ENCODE results near the gene PNMA8C. TPM values are rescaled to one million over a fixed set of nuclear protein-coding genes. Genes with fewer than 3 reads are reported as not detected.

Gene PNMA8C
- total and polyA plus RNA-seq, 2 donors (not counting 3 experiments of a cell fraction or from before 2014, with no cell fraction given) = not detected

GRCh38 chr19:46383171-46383815 lies 45.4 kb downstream of the PNMA8C start:
- FAIRE-seq = no peak
- ChIA-PET POLR2A (no interaction called here), CTCF (interaction anchor here (0.8 kb wide), 1 partner anchor 146 kb away, joined by 3 read pairs; no protein-coding TSS in a partner anchor)

DNA sequence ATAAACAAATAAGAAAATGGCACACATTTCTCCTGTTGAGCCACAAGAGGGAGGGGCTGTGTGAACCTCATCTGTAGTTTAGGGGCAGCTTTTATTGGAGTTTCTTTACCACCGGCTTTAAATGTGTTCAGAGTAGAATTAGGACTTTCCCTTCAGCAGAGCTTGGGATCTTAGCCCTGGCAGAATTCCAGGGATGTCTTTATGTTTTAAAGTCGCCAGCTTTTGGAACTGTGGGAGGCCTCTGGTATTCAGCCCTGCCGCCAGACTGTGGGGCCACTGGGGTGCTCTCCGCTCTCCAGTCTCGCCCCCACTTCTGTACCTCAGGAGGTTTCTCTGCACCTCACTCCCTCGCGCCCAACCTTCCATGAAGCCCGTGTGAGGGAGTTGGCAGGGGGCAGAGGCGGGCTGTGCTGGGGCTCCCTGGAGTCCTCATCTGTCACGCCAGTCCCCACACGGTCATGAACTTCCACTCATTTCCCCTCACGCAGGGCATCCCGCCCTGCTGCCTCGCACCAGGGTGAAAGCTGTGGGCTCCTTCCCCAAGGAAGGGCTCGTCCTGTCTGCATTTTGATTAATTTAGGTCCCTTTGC lies 46.9 kb downstream of the PNMA8C start:
- TF ChIP-seq CTCF (IDR thresholded peaks at IDR 0.05; ENCODE audit: extremely low read depth in 1 of 2, insufficient read depth in 1 of 2, low read depth in 1 of 2, low read length in 2 of 2) (no peak), GATA2 (IDR thresholded peaks at IDR 0.05; ENCODE audit: insufficient read depth, insufficient read length, low read depth, low read length) (no peak), POLR2A (IDR thresholded peaks at IDR 0.05; ENCODE audit: low read depth, low read length) (no peak), FOS (IDR thresholded peaks at IDR 0.05; ENCODE audit: borderline replicate concordance, insufficient read depth, low read length) (no peak), MAX (IDR thresholded peaks at IDR 0.05; ENCODE audit: insufficient read depth, insufficient read length) (no peak), POLR2AphosphoS5 (IDR thresholded peaks at IDR 0.05; ENCODE audit: insufficient read depth, low read depth, low read length) (no peak), JUN (IDR thresholded peaks at IDR 0.05; ENCODE audit: borderline replicate concordance, insufficient read depth, insufficient read length, low read depth) (no peak), EZH2 (IDR thresholded peaks at IDR 0.05; ENCODE audit: borderline replicate concordance, low read depth, low read length, severe bottlenecking) (no peak), MYC (IDR thresholded peaks at IDR 0.05; ENCODE audit: low read depth, low read length) (no peak)
- BruUV-seq (replicated peaks) = no TSS peak
- no peak overlapping the region for H3K4me2 ChIP-seq (ENCODE audit: insufficient read depth, low read length)
- no peaks in the 10 kb centered on the region for H3K9me1 ChIP-seq (replicated peaks; ENCODE audit: control insufficient read depth, extremely low read depth, insufficient read depth, low read length)
- DNase-seq (ENCODE audit: low read depth, low spot score) (no peak), FAIRE-seq (no peak)
- H3K9me3 ChIP-seq (replicated peaks; ENCODE audit: control insufficient read depth, insufficient read depth, low read length) = no peaks in the 10 kb centered on the region
- no peak overlapping the region for H3K9ac ChIP-seq (replicated peaks; ENCODE audit: extremely low read depth, insufficient read depth, low read length)
- no peak overlapping the region for H3K27ac ChIP-seq (ENCODE audit: insufficient read depth, low read depth, low read length)
- dilution Hi-C loops (cut with MboI; ENCODE audit: extremely low pct_ligation_motif_present, low sequenced_read_pairs) = no loop called here
- no peaks in the 10 kb centered on the region for H3K4me1 ChIP-seq (ENCODE audit: control insufficient read depth, extremely low read depth, insufficient read depth, low read length)
- peaks cover 24 to 34% of the 10 kb centered on the region in 2 experiments for H3K36me3 ChIP-seq (ENCODE audit: control insufficient read depth in 2 of 2, extremely low read depth in 1 of 2, insufficient read depth in 2 of 2, low read length in 2 of 2)
- no peak overlapping the region for H2AFZ ChIP-seq (ENCODE audit: low read depth, low read length)
- POLR2A ChIA-PET = no interaction called here
- CTCF ChIA-PET = interaction anchor here (1.3 to 1.5 kb wide), 2 partner anchors 10 to 101 kb away, joined by 3 read pairs; no protein-coding TSS in a partner anchor
- no peaks in the 10 kb centered on the region for H4K20me1 ChIP-seq (replicated peaks; ENCODE audit: control insufficient read depth, extremely low read depth, insufficient read depth, low read length)
- H3K4me3 ChIP-seq (replicated peaks in 1 of 3; ENCODE audit: insufficient read depth in 1 of 3, low read depth in 1 of 3, low read length in 3 of 3) = no peak overlapping the region
- H3K79me2 ChIP-seq (ENCODE audit: control insufficient read depth, insufficient read depth, low read length) = peaks cover 19% of the 10 kb centered on the region
- intact Hi-C loops (cut with micrococcal nuclease) = no loop called here
- no peaks in the 10 kb centered on the region for H3K27me3 ChIP-seq (ENCODE audit: control insufficient read depth in 2 of 2, insufficient read depth in 2 of 2, low read length in 2 of 2)

More at GRCh38 chr19:46383171-46383815, 45.4 kb downstream of the PNMA8C start:
- no peak overlapping the region for H3K4me2 ChIP-seq (ENCODE audit: insufficient read depth, low read length)
- no peaks in the 10 kb centered on the region for H4K20me1 ChIP-seq (replicated peaks; ENCODE audit: control insufficient read depth, extremely low read depth, insufficient read depth, low read length)
- intact Hi-C loops (cut with micrococcal nuclease) = no loop called here
- no peak overlapping the region for H3K4me3 ChIP-seq (replicated peaks in 1 of 3; ENCODE audit: insufficient read depth in 1 of 3, low read depth in 1 of 3, low read length in 3 of 3)
- BruUV-seq (replicated peaks) = no TSS peak
- no peaks in the 10 kb centered on the region for H3K27me3 ChIP-seq (ENCODE audit: control insufficient read depth in 2 of 2, insufficient read depth in 2 of 2, low read length in 2 of 2)
- no peak overlapping the region for H3K27ac ChIP-seq (ENCODE audit: insufficient read depth, low read depth, low read length)
- no peaks in the 10 kb centered on the region for H3K9me3 ChIP-seq (replicated peaks; ENCODE audit: control insufficient read depth, insufficient read depth, low read length)
- H3K36me3 ChIP-seq (ENCODE audit: control insufficient read depth in 2 of 2, extremely low read depth in 1 of 2, insufficient read depth in 2 of 2, low read length in 2 of 2) = peaks cover 22 to 44% of the 10 kb centered on the region in 2 experiments
- no peaks in the 10 kb centered on the region for H3K4me1 ChIP-seq (ENCODE audit: control insufficient read depth, extremely low read depth, insufficient read depth, low read length)
- DNase-seq (ENCODE audit: low read depth, low spot score) = no peak
- no peak overlapping the region for H2AFZ ChIP-seq (ENCODE audit: low read depth, low read length)
- dilution Hi-C loops (cut with MboI; ENCODE audit: extremely low pct_ligation_motif_present, low sequenced_read_pairs) = no loop called here
- H3K9me1 ChIP-seq (replicated peaks; ENCODE audit: control insufficient read depth, extremely low read depth, insufficient read depth, low read length) = no peaks in the 10 kb centered on the region
- TF ChIP-seq POLR2AphosphoS5 (IDR thresholded peaks at IDR 0.05; ENCODE audit: insufficient read depth, low read depth, low read length) (no peak), EZH2 (IDR thresholded peaks at IDR 0.05; ENCODE audit: borderline replicate concordance, low read depth, low read length, severe bottlenecking) (no peak), MAX (IDR thresholded peaks at IDR 0.05; ENCODE audit: insufficient read depth, insufficient read length) (no peak), MYC (IDR thresholded peaks at IDR 0.05; ENCODE audit: low read depth, low read length) (no peak), POLR2A (IDR thresholded peaks at IDR 0.05; ENCODE audit: low read depth, low read length) (no peak), GATA2 (IDR thresholded peaks at IDR 0.05; ENCODE audit: insufficient read depth, insufficient read length, low read depth, low read length) (no peak), JUN (IDR thresholded peaks at IDR 0.05; ENCODE audit: borderline replicate concordance, insufficient read depth, insufficient read length, low read depth) (no peak)
- no peak overlapping the region for H3K9ac ChIP-seq (replicated peaks; ENCODE audit: extremely low read depth, insufficient read depth, low read length)
- H3K79me2 ChIP-seq (ENCODE audit: control insufficient read depth, insufficient read depth, low read length) = peaks cover 17% of the 10 kb centered on the region
